SKM-1 (cell line): ENCODE results near the gene PPFIBP1.
"Not testable (repeated sequence)": the region's sequence is repeated elsewhere in the genome, so short reads cannot be mapped to it uniquely, and the experiment has no call there.

Experiments
- DNase-seq: peaks from one replicate; lab custom pipeline; 2025; ENCODE audit not compliant: unreplicated experiment; lab: John Stamatoyannopoulos, UW

Gene PPFIBP1

DNA sequence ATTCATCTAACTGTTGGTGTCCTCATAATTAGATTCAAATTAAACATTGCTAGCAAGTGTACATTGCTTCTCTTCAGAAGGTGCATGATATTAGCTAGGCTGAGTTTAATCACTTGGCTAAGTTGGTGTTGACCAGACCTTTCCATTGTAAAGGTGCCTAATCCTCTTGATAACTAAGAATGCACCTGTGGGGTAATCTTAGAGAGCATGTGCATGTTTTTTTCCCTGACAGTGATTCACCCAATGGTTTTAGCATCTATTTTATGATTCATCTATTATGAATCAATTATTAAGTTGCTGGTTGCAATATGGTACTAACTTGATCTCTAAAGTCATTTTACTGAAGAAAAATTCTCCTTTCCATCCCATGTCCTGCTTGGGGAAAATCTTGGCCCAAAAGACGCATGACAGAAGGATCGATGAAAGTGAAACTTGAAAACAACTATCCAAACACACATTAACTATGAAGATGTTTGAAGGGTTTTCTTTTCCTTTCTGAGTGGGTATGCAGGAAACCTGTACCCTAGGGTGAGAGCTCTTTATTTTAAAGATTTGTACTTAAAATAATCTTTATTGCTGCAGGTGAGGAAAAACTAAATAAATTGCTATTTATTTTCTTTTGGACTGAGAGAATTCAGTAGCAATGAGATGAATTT, 64.2 kb downstream of the PPFIBP1 start:
- DNase-seq: not testable (repeated sequence)

DNA sequence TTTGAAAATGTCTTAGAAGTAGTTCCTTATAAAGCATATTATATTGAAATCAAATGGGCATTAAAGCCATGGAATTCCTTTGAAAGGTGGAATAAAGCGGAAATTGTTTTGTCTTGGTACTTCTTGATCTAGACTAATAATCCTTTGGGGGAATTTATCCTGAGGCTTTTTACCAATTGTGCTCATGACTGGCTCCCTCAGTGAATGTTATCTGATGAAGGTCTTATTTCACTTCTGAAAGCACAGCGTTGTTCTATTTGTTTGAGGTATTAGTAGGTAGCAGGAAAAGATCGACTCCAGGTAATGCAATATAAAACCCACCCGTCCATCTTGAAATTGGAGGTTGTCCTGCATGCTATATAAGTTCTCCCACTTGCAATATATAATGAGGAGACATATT, 64.8 kb downstream of the PPFIBP1 start:
- DNase-seq: no peak

DNA sequence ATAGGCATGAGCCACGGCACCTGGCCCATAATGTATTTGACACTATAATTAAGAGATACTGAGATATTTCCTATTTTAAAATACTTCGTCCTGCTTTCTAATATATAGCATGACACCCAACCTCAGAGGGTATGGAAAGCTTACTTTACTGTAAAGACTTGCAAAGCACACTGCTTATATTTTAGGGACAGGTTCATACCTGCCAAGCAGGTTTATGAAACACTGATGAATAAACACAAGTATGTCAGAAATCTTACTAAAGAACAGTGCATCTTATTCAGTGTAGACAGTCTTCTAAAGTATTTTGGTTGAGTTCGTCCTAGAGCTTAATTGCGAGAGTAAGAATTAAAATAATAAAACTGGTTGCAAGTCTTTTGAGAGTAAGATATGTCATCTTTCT, 65.4 kb downstream of the PPFIBP1 start:
- no peak for DNase-seq

DNA sequence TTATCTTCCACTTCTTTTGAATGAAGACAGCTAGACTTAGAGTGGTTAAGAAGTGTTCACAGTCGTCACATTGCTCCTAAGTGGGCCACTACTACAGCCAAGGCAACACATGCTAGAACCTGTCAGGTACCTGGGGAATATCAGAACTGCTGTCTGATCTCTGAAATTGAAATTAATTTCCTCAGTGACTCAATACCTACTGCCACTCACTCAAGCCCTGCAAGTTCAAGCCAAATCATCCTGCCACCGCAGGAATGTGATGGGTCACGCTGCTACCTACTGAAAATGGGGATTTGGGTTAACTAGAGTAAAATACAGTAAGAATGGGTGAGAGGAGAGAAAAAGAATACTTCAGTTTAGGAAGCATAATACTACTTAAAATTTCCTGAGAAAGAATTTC, 67.7 kb downstream of the PPFIBP1 start:
- DNase-seq: not testable (repeated sequence)

DNA sequence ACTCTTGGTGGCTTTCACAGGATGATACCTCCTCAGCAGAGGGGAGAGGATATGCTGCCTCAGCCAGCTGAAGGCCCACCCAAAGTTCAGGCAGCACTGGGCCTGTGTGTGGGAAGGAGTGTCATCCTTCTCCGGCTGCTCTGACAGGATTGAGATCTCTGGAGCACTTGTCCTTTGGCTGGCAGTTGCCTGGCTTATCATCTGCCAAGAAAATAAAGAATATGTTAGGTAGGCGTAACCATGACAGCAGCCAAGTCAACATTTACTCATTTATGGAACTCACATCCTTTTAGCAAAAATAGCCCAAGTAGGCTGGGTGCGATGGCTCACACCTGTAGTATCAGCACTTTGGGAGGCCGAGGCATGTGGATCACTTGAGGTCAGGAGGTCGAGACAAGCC, 68.5 kb downstream of the PPFIBP1 start:
- no peak for DNase-seq

DNA sequence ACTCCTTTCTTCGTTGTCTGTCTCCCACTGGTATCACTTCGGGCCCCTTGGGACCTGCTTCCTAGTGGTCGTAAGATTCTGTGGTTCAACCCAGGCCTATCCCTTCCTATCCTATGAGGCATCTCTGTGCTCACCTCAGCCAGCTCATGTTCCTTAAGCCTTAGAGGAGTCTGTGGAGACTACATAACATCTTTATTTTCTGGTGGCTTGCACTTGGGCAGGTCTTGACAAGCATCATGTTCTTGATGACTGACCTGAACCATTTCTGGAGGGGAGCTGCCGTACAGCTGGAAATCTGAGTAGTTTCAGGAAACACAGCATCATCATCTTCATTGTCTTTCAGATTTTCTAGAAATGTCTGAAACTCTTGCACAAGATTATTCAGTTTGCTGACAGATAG, 69.3 kb downstream of the PPFIBP1 start:
- no peak for DNase-seq

DNA sequence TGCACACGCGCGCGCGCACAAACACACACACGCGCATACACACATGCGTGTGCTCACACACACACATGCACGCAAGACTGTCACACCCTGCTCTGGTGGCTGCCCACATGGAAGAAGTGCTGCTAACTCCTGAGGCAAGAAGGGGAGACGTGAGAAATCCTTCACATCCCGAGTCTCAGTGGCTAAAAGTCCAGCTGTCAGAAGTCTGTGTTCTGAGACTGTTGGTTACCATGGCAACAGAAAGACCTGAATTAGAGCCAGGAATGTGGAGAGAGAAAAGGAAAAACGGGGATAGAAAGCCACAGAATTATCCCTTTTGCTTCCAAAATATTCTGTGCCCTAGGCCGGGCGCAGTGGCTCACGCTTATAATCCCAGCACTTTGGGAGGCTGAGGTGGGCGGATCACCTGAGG, 71.2 kb downstream of the PPFIBP1 start:
- DNase-seq: no peak

DNA sequence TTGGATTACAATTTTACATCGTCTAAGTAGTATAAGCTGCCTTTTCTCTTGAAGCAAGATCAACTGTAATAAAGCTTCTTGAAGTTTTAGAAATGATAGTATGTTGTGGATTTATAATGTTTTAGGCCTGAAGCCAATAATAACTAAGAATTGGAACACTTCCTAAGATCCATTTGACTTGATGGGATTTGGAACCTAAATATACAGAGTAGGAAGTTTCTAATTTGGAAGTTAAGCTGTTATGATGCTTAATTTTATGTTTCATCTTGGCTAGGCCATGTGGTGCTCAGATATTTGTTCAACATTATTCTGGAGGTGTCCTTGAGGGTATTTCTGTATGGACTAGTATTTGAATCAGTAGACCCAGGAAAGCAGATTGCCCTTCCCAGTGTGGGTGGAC, 74.9 kb downstream of the PPFIBP1 start:
- DNase-seq: not testable (repeated sequence)

DNA sequence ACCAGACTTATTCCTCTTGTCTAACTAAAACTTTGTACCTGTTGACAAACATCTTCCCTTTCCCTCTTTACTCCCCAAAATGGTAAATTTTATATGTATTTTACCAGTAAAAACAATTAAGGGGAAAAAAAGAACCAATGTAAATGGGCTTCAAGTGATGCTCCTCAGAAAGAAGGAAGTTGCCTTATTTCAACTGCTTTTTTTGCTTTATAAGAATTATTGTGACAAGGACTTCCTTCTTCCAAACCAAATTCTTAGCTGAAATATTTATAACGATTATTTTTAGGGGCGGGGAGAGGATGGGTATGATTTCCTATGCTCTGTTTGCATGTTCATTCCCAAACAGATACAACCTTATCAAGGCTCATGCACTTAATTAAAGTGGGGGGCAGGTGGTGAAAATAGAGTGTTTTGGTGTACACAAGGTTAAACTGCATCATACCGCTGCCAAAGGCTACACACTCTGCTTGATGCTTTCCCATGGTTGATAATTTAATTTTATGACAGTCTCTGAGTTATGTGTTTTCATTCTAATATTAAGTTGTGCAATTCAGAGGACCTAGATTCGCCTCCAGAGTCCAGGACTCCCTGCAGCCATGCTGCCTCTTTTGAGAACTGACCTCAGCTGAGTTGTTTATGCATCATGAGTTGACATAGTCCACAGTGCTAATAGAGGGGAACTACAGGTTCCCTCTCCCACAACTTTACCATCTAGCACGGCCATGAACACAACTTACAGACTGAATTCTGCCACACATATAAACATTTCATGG, 77.2 kb downstream of the PPFIBP1 start:
- DNase-seq: not testable (repeated sequence)

DNA sequence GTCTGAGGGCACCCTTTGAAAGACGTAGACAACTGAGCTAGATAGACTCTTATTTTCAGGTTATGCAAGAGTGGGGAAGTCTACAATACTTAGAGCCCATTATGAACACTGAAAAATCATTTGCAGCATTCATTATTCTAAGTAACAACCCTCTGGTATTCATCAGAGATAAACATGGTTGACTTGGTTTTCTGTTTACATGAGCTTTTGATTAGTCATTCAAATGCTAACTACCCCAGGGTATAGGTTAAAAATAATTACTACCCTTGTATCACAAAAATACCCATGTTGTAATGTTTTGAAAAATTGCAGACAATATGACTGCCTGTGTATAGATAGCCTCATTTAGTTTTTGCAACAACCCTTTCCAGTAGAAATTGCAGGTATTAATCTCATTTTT, 78.5 kb downstream of the PPFIBP1 start:
- no peak for DNase-seq

DNA sequence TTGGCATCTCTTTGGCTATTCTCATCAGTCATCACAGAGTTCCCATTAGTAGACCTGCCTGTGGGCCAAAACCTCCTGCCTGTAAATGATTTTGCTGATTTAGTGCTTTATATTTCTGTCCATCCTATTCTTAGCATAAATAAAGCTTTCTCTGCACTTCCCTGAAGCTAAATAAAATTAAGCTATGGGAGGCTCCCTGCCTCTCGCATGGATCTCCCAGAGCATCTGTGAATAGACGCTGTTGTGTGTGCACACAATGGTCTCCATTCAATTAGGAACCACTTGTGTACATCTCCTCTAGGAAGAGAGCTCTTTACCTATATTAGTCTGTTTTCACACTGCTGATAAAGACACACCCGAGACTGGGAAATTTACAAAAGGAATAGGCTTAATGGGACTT, 80.4 kb downstream of the PPFIBP1 start:
- DNase-seq: no peak

DNA sequence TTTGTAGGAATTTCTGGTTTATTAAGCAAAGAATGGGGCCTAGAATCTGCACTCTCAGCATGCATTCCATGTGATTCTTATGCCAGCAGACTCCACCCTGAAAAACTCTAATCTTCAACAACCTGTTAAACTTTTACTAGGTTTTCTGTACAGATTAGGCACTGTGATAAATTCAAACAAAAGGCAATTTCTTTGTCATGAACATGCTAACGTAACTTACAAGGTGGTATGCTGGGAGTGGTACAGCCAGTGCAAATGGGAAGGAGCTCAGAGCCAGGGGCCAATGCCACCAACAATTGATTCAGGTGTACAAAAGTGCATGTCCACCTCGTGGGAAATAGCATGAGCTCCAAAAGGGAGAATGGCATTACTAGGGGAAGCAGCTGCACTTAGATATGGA, 83.0 kb downstream of the PPFIBP1 start:
- no peak for DNase-seq

DNA sequence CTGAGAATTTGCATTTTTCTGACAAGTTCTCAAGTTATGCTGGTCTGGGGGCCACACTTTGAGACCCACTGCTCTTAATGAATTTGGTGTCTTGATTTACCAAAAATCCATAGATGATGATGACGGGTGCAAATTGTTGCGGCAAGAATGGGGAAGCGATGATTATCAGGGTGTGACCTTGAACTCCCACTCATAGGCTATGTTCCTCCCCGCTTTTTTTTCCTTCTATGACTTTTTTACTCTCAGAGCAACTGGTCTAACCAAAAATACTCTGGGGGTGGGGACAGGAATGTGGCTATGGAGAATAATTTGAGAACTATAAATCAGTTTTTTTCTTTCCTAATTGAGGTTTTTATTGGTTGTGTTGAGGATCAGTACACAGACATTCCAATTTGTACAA, 83.6 kb downstream of the PPFIBP1 start:
- DNase-seq: no peak

DNA sequence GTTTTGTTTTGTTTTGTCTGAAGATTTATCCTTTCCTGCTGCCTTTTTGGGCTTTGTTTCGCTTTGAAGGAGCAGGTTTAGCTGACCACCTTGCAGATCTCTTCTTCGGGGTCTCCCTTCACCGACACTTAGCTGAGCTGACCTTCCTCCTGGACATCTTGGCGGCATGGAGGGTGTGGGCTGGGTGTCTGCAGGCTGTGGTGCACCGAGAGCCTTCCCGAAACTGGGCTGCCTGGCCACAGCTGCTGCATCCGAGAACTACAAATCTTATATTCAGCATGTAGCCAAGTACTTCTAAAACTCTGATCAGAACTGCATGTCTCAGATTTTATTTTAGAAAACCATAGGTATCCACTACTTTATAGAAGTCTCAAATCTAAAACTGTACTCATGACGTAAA, 84.9 kb downstream of the PPFIBP1 start:
- DNase-seq: no peak

DNA sequence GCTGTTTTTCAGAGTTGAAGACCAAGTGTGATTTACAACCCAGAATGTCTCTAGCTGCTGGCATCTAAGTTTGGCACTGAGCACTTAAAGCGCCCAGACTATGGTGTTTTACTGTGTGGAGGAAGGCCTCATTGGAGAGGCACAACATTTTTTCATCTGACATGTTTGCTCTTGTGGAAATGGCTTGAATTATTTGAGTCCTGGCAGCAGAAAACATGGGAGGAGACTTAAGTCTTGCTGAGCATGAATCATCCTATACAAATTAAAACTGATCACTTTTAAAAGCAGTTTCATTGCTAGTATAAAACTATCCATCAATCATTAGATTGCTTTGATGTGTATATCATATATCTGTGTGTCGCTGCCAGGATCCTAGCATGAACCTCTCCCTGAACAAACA, 86.4 kb downstream of the PPFIBP1 start:
- no peak for DNase-seq

DNA sequence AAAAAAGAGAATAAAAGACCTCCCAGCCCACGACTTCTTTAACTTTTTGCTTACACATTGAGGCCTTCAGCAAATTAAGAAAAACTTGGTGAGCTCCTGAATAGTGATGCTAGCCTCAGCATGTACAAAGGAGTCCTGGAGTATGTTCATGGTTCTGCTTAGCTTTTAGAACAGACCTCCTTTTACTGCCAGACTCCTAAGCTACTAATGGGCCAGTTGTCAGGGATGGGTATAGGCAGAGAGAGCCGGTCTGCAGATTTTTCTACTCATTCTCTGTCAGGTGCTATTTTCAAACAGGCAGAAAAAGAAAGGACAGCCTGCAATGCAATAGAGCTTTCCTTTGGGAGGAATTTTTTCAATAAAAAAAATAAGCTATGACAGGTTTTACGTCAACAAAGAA, 90.4 kb downstream of the PPFIBP1 start:
- DNase-seq: no peak

DNA sequence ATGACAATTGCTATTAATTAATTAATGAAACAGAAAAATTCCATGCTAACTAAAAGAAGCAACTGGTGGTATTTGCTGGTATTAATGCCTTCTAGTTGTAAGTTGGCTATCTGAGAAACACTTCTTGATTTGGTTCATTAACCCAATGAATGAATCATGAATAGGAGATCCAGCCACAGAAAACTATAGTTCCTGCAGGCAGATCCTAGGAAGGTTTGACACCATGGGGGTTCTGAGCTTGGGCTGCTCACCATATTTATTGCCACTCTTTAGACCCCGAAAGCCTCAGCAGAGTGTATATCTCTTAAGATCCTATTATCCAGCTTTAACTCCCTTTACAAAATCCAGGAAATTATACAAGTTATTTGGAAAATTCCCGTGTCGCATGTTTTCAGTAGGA, 90.9 kb downstream of the PPFIBP1 start:
- no peak for DNase-seq

DNA sequence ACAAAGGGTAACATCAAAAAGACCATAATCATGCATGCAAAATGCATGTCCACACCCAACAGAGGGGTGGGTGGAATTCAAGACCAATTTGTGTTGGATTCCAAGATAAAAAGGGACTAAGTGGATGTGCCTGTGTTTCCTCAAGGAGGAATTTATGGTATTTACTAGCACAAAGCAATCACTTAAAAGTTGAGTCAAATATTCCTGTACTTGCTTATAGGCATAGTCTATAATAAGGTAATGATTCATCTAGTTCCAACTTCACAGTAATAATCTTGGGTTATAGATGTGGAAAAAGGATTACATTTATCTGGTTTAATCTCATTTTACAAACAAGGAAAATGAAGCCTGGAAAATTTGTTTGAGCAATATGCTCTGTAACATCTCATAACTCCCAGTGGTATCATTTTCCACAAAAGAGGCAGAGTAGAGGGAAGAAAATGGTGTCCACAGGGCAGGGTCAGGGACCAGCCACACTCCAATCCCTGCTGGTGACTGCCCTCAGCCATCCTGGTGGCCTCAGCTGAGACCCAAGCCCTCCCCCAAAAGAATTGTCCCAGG, 91.4 kb downstream of the PPFIBP1 start:
- DNase-seq: no peak

DNA sequence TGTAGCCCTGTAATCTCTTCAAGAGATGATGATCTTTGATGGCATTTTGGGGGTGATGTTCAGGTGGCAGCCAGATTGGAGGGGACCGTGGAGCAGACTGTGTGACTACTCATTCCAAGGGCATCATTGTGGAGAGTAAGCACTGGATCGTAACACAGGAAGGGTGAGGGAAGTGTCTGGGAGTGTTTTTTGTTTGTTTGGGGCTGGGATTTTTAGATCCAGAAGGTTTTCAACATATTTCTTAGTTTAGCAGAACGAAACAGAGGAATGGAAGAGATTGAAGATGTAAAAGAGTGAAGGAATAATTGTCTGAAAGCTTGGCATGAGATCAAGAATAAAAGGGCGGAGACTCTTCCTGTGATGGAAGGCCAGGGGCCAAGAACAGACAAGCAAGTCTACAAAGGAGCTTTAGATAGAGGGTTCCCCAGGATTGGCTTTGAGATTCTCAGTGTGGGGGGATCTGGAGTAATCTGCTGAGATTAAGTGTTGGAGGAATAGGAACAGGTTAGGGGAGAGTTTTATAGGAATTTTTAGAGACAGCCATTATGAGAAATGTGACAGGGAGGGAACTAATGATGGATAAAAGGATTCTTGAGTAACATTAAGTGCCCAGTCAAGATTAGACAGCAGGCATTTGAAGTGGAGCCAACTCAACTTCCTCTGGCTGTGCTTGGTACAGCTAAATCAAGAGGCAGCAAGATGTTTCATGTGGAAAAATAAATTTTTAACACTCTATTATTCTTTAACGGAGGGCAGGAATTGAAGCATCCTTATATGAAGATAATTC, 92.5 kb downstream of the PPFIBP1 start:
- no peak for DNase-seq

DNA sequence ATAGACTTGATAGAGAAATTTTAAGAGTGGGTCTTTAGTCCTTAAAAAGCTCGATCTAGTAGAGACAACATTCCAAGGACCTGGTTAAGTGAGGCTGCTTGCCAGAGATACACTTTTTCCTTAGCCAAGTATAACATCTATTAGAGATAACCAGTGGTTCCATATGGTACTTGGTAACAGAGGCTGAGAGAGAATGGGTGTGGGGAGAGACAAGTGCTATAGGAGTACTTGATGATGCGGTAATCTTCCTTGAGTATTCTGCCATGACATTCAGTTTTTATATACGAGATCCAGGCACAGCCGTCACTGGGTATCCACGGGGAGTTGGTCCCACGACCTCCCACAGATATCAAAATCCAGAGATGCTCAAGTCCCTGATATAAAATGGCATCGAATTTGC, 94.8 kb downstream of the PPFIBP1 start:
- DNase-seq: no peak

DNA sequence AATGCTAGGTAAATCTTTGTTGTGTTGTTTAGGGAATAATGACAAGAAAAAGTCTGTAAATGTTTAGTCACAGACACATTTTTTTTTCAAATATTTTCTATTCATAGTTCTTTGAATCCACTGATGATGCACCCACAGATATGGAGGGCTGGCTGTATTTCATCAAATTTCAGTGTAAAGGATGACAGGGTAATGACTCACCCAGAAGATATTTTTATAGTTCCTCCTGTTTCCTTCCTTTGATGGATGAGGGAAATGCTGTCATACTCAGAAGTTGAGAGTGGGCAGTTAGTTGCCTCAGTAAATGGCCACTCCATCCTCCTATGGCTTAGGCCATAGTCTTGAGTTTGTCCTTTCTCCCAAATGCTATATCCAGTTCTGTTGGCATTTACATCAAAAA, 95.3 kb downstream of the PPFIBP1 start:
- no peak for DNase-seq

DNA sequence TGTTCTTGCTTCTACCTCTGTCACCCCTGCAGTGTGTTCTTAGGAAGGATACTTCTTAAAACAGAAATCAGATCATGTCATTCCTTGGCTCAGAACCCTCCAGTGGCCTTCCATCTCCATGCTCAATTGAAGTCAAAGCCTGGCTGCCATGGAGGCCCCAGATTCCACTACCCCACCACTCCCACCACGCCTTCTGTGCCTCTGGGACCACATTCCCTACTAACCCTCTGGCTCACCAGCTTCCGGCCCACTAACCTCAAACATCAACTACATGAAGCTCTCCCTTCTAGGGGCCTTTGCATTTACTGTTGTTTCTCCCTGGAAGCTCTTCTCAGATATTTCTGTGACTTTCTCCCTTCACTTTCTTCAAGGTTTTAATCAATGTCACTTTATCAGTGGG, 96.1 kb downstream of the PPFIBP1 start:
- DNase-seq: no peak
